Astrocyte (in vitro differentiated cells and primary cell): Measurements from ENCODE around the gene PACRG. TPM values are rescaled to one million over a fixed set of nuclear protein-coding genes. Genes with fewer than 3 reads are reported as not detected.

Experiments used
- DNase-seq: peaks from one replicate; pipeline ENCODE4 v3.0.0-alpha.2; 2010; ENCODE audit warnings: low read depth
- FAIRE-seq: peaks from 2 replicates; lab custom pipeline; 2011; peaks lifted over from hg19 to GRCh38; lab: Jason Lieb, UNC
- H2AFZ ChIP-seq: 2 replicates; pipeline ENCODE4 v1.6.0; 2012; ENCODE audit warnings: low read depth, low read length, inconsistent platforms
- H3K27ac ChIP-seq: 2 replicates; pipeline ENCODE4 v1.5.1; 2011; ENCODE audit warnings: low read depth, low read length, inconsistent platforms
- H3K27me3 ChIP-seq: 2 replicates; pipeline ENCODE4 v1.6.0; 2011; ENCODE audit warnings: low read length, inconsistent platforms; ENCODE audit not compliant: insufficient read depth
- H3K36me3 ChIP-seq: 2 replicates; pipeline ENCODE4 v1.5.1; 2011; ENCODE audit warnings: low read length, inconsistent platforms; ENCODE audit not compliant: insufficient read depth
- H3K4me1 ChIP-seq: 2 replicates; pipeline ENCODE4 v1.5.1; 2011; ENCODE audit warnings: low read length, inconsistent platforms; ENCODE audit not compliant: insufficient read depth
- H3K4me2 ChIP-seq: 2 replicates; pipeline ENCODE4 v1.6.0; 2012; ENCODE audit warnings: low read length, inconsistent platforms
- H3K4me3 ChIP-seq: 2 replicates; pipeline ENCODE4 v1.5.1; 2011; ENCODE audit warnings: low read depth, mild to moderate bottlenecking, low read length, inconsistent platforms; ENCODE audit not compliant: insufficient read depth
- H3K79me2 ChIP-seq: 2 replicates; pipeline ENCODE4 v1.6.0; 2012; ENCODE audit warnings: mild to moderate bottlenecking, low read length, inconsistent platforms; ENCODE audit not compliant: insufficient read depth
- H3K9ac ChIP-seq: 2 replicates; pipeline ENCODE4 v1.6.0; 2012; ENCODE audit warnings: mild to moderate bottlenecking, low read length, inconsistent platforms
- H3K9me3 ChIP-seq: 2 replicates; pipeline ENCODE4 v1.5.1; 2012; ENCODE audit warnings: low read depth, mild to moderate bottlenecking, low read length, inconsistent platforms; ENCODE audit not compliant: insufficient read depth
- H4K20me1 ChIP-seq: 2 replicates; pipeline ENCODE4 v1.6.0; 2012; ENCODE audit warnings: low read length, inconsistent platforms; ENCODE audit not compliant: insufficient read depth
- H3K27ac Mint-ChIP-seq: one replicate; pipeline ENCODE4 v1.8.0; 2021; ENCODE audit warnings: mild to moderate bottlenecking, mixed read lengths; ENCODE audit not compliant: unreplicated experiment
- H3K27me3 Mint-ChIP-seq: one replicate; pipeline ENCODE4 v1.8.0; 2021; ENCODE audit warnings: low read depth, mixed read lengths; ENCODE audit not compliant: unreplicated experiment
- H3K36me3 Mint-ChIP-seq: one replicate; pipeline ENCODE4 v1.8.0; 2021; ENCODE audit warnings: low read depth, mixed read lengths; ENCODE audit not compliant: unreplicated experiment
- H3K4me1 Mint-ChIP-seq: one replicate; pipeline ENCODE4 v1.8.0; 2021; ENCODE audit warnings: low read depth, mixed read lengths; ENCODE audit not compliant: unreplicated experiment
- H3K4me3 Mint-ChIP-seq: one replicate; pipeline ENCODE4 v1.8.0; 2021; ENCODE audit warnings: mild to moderate bottlenecking, moderate library complexity, mixed read lengths; ENCODE audit not compliant: unreplicated experiment
- H3K9me3 Mint-ChIP-seq: one replicate; pipeline ENCODE4 v1.8.0; 2021; ENCODE audit warnings: mild to moderate bottlenecking, mixed read lengths; ENCODE audit not compliant: unreplicated experiment
- EZH2 ChIP-seq: IDR thresholded peaks from 2 replicates; pipeline ENCODE4 v1.6.1; 2012; ENCODE audit warnings: mild to moderate bottlenecking, low read length, inconsistent platforms; ENCODE audit not compliant: insufficient read depth
- total RNA-seq: library from RNA; stranded (reverse); gene quantifications from 2 replicates; pipeline ENCODE4 v1.2.1, GENCODE V29; 2021
- TF ChIP-seq, protein P1 (sequence below): IDR thresholded peaks from 2 replicates; pipeline ENCODE4 v1.5.1; 2011; ENCODE audit warnings: low read depth, mild to moderate bottlenecking, inconsistent platforms, low read length, moderate library complexity; ENCODE audit not compliant: insufficient read depth

The PACRG gene
- total RNA-seq, 1 donor from 2014 or later, result not detected

DNA sequence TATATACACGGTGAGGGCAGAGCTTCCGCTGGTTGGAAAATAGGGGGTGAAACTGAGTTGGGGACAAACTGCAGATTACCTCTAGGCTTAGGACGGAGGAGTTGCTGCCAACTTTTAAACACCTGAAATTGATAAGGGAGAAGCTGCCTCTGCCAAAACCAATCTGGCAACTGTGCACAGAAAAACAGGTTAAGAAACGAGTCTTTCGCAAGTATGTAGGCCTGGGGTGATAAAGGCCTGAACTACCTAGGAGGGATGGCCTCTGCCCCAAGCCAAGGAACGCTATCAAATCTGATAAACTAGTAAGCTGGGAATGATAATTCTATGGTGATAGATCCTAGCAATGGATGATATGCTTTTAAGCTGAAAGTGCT, 536.9 kb downstream of the PACRG start:
- Mint-ChIP-seq H3K27ac (no peak overlapping the region), H3K36me3 (peaks cover 1% of the 10 kb centered on the region), H3K4me1 (peaks cover 1% of the 10 kb centered on the region), H3K27me3 (peaks cover 12% of the 10 kb centered on the region), H3K9me3 (peaks cover 1% of the 10 kb centered on the region), H3K4me3 (no peak overlapping the region)
- TF ChIP-seq, protein P1, sequence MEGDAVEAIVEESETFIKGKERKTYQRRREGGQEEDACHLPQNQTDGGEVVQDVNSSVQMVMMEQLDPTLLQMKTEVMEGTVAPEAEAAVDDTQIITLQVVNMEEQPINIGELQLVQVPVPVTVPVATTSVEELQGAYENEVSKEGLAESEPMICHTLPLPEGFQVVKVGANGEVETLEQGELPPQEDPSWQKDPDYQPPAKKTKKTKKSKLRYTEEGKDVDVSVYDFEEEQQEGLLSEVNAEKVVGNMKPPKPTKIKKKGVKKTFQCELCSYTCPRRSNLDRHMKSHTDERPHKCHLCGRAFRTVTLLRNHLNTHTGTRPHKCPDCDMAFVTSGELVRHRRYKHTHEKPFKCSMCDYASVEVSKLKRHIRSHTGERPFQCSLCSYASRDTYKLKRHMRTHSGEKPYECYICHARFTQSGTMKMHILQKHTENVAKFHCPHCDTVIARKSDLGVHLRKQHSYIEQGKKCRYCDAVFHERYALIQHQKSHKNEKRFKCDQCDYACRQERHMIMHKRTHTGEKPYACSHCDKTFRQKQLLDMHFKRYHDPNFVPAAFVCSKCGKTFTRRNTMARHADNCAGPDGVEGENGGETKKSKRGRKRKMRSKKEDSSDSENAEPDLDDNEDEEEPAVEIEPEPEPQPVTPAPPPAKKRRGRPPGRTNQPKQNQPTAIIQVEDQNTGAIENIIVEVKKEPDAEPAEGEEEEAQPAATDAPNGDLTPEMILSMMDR, result no peak
- no peak for TF ChIP-seq EZH2
- Histone ChIP-seq H3K4me1 (peaks cover 12% of the 10 kb centered on the region), H3K27me3 (no peaks in the 10 kb centered on the region), H2AFZ (no peak overlapping the region), H3K27ac (no peak overlapping the region), H3K4me2 (no peak overlapping the region), H3K9ac (no peak overlapping the region), H3K36me3 (no peaks in the 10 kb centered on the region), H4K20me1 (no peaks in the 10 kb centered on the region), H3K4me3 (no peak overlapping the region), H3K9me3 (no peaks in the 10 kb centered on the region), H3K79me2 (no peaks in the 10 kb centered on the region)
- FAIRE-seq, result no peak
- DNase-seq, result no peak

DNA sequence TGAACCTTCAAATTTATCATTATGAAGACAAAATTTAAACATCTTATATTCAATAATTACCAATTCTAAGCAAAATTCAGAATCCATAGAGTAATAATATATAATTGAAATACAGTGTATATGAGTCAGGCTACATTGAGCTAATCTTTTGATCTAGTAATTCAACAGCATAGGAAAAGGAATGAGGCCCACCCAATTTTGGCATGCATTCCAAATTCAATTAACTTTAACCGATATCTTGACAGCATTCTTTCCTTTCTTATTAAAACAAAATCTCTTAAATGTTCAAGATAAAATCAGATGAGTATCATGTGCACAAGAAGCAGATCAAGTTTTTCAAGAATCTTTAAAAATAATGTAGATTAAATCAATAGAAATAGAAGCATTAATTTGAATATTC, 553.9 kb downstream of the PACRG start:
- Histone ChIP-seq H3K4me2 (no peak overlapping the region), H3K4me3 (no peak overlapping the region), H3K4me1 (no peaks in the 10 kb centered on the region), H3K79me2 (no peaks in the 10 kb centered on the region), H3K9me3 (no peaks in the 10 kb centered on the region), H3K36me3 (no peaks in the 10 kb centered on the region), H4K20me1 (no peaks in the 10 kb centered on the region), H3K27me3 (no peaks in the 10 kb centered on the region), H2AFZ (no peak overlapping the region), H3K27ac (no peak overlapping the region), H3K9ac (no peak overlapping the region)
- Mint-ChIP-seq H3K27me3 (no peaks in the 10 kb centered on the region), H3K4me1 (no peaks in the 10 kb centered on the region), H3K9me3 (peaks cover 2% of the 10 kb centered on the region), H3K4me3 (no peak overlapping the region), H3K36me3 (no peaks in the 10 kb centered on the region), H3K27ac (no peak overlapping the region)
- no peak for FAIRE-seq
- TF ChIP-seq, protein P1, result no peak
- TF ChIP-seq EZH2, result no peak
- DNase-seq, result no peak

DNA sequence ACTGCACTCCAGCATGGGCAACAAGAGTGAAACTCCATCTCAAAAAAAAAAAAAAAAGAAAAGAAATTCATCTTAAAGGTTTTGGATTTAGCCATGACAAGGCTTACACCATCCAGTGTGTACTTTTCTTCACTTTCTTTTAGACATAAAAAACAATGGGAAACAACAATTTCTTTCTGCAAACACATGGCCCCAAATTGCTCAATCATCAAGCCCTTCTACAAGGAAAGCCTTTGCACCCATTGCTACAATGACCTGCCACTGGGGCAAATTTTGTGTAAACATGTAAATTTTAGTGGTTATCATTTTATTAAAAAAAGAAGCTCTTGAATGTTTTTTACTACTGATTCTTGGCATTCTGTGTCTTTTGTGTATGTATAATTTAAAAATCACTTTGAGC, 554.9 kb downstream of the PACRG start:
- no peaks in the 10 kb centered on the region for H4K20me1 ChIP-seq
- no peaks in the 10 kb centered on the region for H3K27me3 ChIP-seq
- DNase-seq (no peak), FAIRE-seq (no peak)
- no peak overlapping the region for H2AFZ ChIP-seq
- H3K4me2 ChIP-seq, result no peak overlapping the region
- H3K36me3 Mint-ChIP-seq, result no peaks in the 10 kb centered on the region
- peaks cover 3% of the 10 kb centered on the region for H3K4me1 Mint-ChIP-seq
- no peak overlapping the region for H3K4me3 ChIP-seq
- H3K36me3 ChIP-seq, result no peaks in the 10 kb centered on the region
- H3K79me2 ChIP-seq, result no peaks in the 10 kb centered on the region
- H3K9me3 Mint-ChIP-seq, result peaks cover 2% of the 10 kb centered on the region
- H3K9me3 ChIP-seq, result no peaks in the 10 kb centered on the region
- H3K9ac ChIP-seq, result no peak overlapping the region
- H3K27ac ChIP-seq, result no peak overlapping the region
- H3K4me1 ChIP-seq, result no peaks in the 10 kb centered on the region
- no peak for TF ChIP-seq EZH2
- TF ChIP-seq, protein P1, result no peak
- peaks cover 4% of the 10 kb centered on the region for H3K27me3 Mint-ChIP-seq
- no peak overlapping the region for H3K27ac Mint-ChIP-seq
- H3K4me3 Mint-ChIP-seq, result no peak overlapping the region
